ENCODE measurements around the gene ASAH2B. TPM values are rescaled to one million over a fixed set of nuclear protein-coding genes. Genes with fewer than 3 reads are reported as not detected.
"Not testable (repeated sequence)": the region's sequence is repeated elsewhere in the genome, so short reads cannot be mapped to it uniquely, and the experiment has no call there.

ASAH2B gene
- total RNA-seq = 1 to 10 TPM; 1.7 to 3.9 (median 2.3) TPM
- polyA plus RNA-seq = 1 to 10 TPM; 2.0 to 3.9 TPM
- 2.6 reads per million, percentile 13 among the genes with 10 or more reads in this experiment for total RNA-seq

DNA sequence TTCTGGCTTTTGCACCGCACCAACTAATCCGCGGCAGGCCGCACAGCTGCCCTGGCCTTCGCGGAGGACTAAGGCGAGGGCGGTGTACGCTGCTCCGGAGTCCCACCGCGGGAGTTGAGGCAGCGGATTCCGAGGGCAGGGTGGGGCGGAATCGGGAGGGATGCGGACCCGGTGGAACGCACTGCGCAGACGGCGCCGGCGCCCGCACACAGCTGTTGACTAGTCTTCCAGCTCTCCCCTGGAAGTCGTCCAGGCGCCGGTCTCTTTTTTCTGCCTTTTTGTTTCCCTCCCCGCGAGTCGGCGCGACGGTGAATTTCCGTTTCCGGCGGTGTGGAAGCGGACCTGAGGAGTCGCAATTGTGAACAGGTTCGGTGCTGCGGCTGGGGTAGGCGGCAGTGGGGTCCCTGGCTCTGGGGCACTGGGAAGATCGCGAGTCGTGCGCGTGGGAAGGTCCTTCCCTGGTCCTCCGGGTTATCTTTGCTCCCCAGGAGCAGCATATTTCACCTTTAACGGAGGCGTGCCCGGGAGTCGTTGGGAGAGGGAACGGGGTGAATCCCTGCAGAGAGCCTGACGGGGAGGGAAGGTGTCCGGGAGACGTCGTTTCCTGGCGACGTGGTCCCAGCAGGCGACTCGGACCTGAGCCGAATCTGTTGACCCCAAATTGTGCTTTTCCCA lies at the start of gene ASAH2B:
ASAH2B (plus strand) TSS at position 319 of the 675 bp plus-strand sequence. CDS start 5,195 bp downstream, outside the sequence.
- ChIA-PET POLR2A (interaction anchor here (1.0 to 1.7 kb wide), 2 partner anchors 115 to 118 kb away, joined by 3 to 6 read pairs; no protein-coding TSS in a partner anchor), CTCF (interaction anchor here (0.6 kb wide), 1 partner anchor 93 kb away, joined by 3 read pairs; no protein-coding TSS in a partner anchor)
- peak within 1 kb of the TSS; percentile 89 to 97 (median 93) for H3K27ac Mint-ChIP-seq
- DNase-seq = peak; percentile 42 to 79 (median 72)
- Histone ChIP-seq H3K27ac (ENCODE audit: low read depth, low read length) (peak within 1 kb of the TSS; percentile 66), H3K4me1 (ENCODE audit: control insufficient read depth in 2 of 2, insufficient read depth in 2 of 2, low read length in 2 of 2) (no peaks in the 10 kb centered on the region), H3K9me3 (ENCODE audit: control insufficient read depth in 2 of 3, low read length in 3 of 3) (no peaks in the 10 kb centered on the region), H3K36me3 (ENCODE audit: control insufficient read depth in 2 of 3, insufficient read depth in 3 of 3, low read length in 3 of 3) (peaks cover 0 to 10% (median 0%) of the 10 kb centered on the region in 3 experiments), H3K27me3 (ENCODE audit: control insufficient read depth in 2 of 2, insufficient read depth in 2 of 2, low read length in 2 of 2) (no peaks in the 10 kb centered on the region), H3K4me3 (ENCODE audit: low read length) (peak within 1 kb of the TSS; percentile 92)
- H3K4me3 Mint-ChIP-seq = peak within 1 kb of the TSS; percentile 86 to 99 (median 98)
- peak; percentile 77 for ATAC-seq
- H3K9me3 Mint-ChIP-seq = no peaks in the 10 kb centered on the region
- H3K36me3 Mint-ChIP-seq = no peaks in the 10 kb centered on the region
- H3K4me1 Mint-ChIP-seq = peaks cover 18 to 43% (median 39%) of the 10 kb centered on the region in 7 donors
- peaks cover 0 to 24% (median 0%) of the 10 kb centered on the region in 5 donors for H3K27me3 Mint-ChIP-seq
- intact Hi-C loops (cut with micrococcal nuclease) = loop anchor here (1.0 to 10.0 kb wide), 3 partner anchors 115 to 315 kb away; partner anchors contain the start of gene SGMS1 (in 1 of the 2)

DNA sequence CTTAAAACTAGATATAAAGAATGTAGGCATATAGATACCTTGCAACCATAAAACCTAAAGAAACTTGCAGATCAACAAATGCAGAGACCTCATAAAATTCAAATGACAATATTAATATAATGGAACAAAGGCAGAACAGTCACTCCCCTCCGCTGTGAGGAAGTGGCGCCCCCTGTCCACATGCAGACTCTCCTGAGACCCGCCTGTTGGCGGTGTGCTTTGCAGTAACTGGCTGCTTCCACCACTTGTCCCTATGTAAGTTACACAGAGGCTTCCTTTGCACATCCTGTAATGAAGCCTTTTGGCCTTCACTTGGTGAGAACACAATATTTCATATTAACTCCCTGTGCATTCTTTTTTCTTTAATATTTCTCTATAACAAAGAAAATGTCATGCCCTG lies 41.9 kb upstream of the ASAH2B start:
- peak; percentile 37 for ATAC-seq
- H3K36me3 ChIP-seq (ENCODE audit: control insufficient read depth in 2 of 3, insufficient read depth in 3 of 3, low read length in 3 of 3); H3K36me3 Mint-ChIP-seq; CTCF ChIA-PET; H3K27ac ChIP-seq (ENCODE audit: low read depth, low read length); intact Hi-C loops (cut with micrococcal nuclease); H3K27me3 Mint-ChIP-seq; H3K4me3 Mint-ChIP-seq; H3K4me3 ChIP-seq (ENCODE audit: low read length); H3K27ac Mint-ChIP-seq; POLR2A ChIA-PET; H3K27me3 ChIP-seq (ENCODE audit: control insufficient read depth in 2 of 2, insufficient read depth in 2 of 2, low read length in 2 of 2); DNase-seq; H3K9me3 ChIP-seq (ENCODE audit: control insufficient read depth in 2 of 3, low read length in 3 of 3); H3K4me1 Mint-ChIP-seq; H3K9me3 Mint-ChIP-seq; H3K4me1 ChIP-seq (ENCODE audit: control insufficient read depth in 2 of 2, insufficient read depth in 2 of 2, low read length in 2 of 2): not testable (repeated sequence)

DNA sequence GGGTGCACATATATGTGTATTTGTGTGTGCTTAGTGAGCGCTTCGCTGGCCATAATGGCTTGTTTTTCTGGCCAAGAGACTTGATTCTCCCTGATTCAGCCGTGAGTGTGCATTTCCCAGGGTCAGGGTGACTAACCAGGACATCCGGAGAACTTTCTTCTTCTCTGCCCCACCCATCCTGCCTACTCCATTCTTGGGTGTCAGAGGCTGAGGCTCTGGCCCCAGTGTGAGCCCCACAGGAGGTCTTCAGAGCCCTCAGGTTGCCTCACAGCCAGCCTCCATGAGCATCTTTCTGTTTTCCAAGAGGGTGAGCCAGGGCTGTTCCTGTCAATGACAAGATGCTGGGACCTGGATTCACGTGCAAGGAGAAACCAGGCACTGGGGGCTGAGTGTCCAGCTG lies 37.8 kb upstream of the ASAH2B start:
- H3K4me3 Mint-ChIP-seq; intact Hi-C loops (cut with micrococcal nuclease); H3K9me3 Mint-ChIP-seq; H3K4me1 ChIP-seq (ENCODE audit: control insufficient read depth in 2 of 2, insufficient read depth in 2 of 2, low read length in 2 of 2); H3K36me3 ChIP-seq (ENCODE audit: control insufficient read depth in 2 of 3, insufficient read depth in 3 of 3, low read length in 3 of 3); CTCF ChIA-PET; POLR2A ChIA-PET; H3K9me3 ChIP-seq (ENCODE audit: control insufficient read depth in 2 of 3, low read length in 3 of 3); H3K36me3 Mint-ChIP-seq; H3K27ac ChIP-seq (ENCODE audit: low read depth, low read length); H3K27me3 Mint-ChIP-seq; H3K27ac Mint-ChIP-seq; H3K4me3 ChIP-seq (ENCODE audit: low read length); ATAC-seq; DNase-seq; H3K4me1 Mint-ChIP-seq; H3K27me3 ChIP-seq (ENCODE audit: control insufficient read depth in 2 of 2, insufficient read depth in 2 of 2, low read length in 2 of 2): not testable (repeated sequence)

DNA sequence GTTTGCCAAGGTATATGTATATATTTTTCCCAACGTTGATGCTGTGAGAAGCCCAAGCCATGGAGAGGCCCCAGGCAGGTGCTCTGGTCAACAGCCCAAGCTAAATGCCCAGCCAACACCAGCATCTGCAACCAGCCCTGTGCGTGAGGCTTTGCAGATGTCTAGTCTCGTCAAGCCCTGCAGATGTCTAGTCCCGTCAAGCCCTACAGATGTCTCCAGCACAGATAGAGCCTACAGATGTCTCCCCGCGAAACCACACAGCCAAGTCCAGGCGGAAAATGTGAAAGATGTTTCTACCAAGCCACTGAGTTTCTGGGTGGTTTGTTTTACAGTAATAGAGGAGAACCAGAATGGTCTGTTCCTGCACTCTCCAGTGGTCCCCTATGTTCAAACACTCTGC lies 36.7 kb upstream of the ASAH2B start:
- H3K4me1 ChIP-seq (ENCODE audit: control insufficient read depth in 2 of 2, insufficient read depth in 2 of 2, low read length in 2 of 2); H3K9me3 Mint-ChIP-seq; H3K4me1 Mint-ChIP-seq; H3K9me3 ChIP-seq (ENCODE audit: control insufficient read depth in 2 of 3, low read length in 3 of 3); H3K27me3 Mint-ChIP-seq; DNase-seq; POLR2A ChIA-PET; H3K4me3 Mint-ChIP-seq; H3K27me3 ChIP-seq (ENCODE audit: control insufficient read depth in 2 of 2, insufficient read depth in 2 of 2, low read length in 2 of 2); H3K36me3 ChIP-seq (ENCODE audit: control insufficient read depth in 2 of 3, insufficient read depth in 3 of 3, low read length in 3 of 3); ATAC-seq; H3K36me3 Mint-ChIP-seq; H3K27ac ChIP-seq (ENCODE audit: low read depth, low read length); H3K27ac Mint-ChIP-seq; intact Hi-C loops (cut with micrococcal nuclease); CTCF ChIA-PET; H3K4me3 ChIP-seq (ENCODE audit: low read length): not testable (repeated sequence)

DNA sequence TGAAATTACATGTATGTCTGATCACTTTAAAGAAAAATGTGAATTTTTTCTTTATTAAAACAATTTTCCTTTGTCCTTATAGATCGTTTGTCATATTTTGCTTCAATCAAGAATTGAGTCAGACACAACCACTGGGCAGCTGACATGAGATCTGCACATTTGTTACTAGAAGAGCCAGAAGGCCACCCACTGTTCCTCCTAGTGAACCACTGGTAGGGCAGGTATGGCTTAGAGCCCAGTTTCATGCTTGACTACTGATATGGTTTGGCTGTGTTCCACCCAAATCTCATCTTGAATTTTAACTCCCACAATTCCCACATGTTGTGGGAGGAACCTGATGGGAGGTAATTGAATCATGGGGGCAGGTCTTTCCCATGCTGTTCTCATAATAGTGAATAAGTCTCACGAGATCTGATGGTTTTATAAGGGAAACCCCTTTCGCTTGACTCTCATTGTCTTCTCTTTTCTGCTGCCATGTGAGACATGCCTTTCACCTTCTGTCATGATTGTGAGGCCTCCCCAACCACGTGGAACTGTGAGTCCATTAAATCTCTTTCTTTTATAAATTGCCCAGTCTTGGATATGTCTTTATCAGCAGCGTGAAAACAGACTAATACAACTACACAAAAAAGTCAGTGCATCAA lies 35.2 kb upstream of the ASAH2B start:
- H3K27ac ChIP-seq (ENCODE audit: low read depth, low read length); H3K9me3 Mint-ChIP-seq; POLR2A ChIA-PET; H3K36me3 ChIP-seq (ENCODE audit: control insufficient read depth in 2 of 3, insufficient read depth in 3 of 3, low read length in 3 of 3); CTCF ChIA-PET; H3K4me1 ChIP-seq (ENCODE audit: control insufficient read depth in 2 of 2, insufficient read depth in 2 of 2, low read length in 2 of 2); DNase-seq; ATAC-seq; H3K27me3 ChIP-seq (ENCODE audit: control insufficient read depth in 2 of 2, insufficient read depth in 2 of 2, low read length in 2 of 2); H3K4me3 ChIP-seq (ENCODE audit: low read length); H3K9me3 ChIP-seq (ENCODE audit: control insufficient read depth in 2 of 3, low read length in 3 of 3); H3K36me3 Mint-ChIP-seq; H3K27ac Mint-ChIP-seq; H3K4me1 Mint-ChIP-seq; H3K4me3 Mint-ChIP-seq; H3K27me3 Mint-ChIP-seq; intact Hi-C loops (cut with micrococcal nuclease): not testable (repeated sequence)

DNA sequence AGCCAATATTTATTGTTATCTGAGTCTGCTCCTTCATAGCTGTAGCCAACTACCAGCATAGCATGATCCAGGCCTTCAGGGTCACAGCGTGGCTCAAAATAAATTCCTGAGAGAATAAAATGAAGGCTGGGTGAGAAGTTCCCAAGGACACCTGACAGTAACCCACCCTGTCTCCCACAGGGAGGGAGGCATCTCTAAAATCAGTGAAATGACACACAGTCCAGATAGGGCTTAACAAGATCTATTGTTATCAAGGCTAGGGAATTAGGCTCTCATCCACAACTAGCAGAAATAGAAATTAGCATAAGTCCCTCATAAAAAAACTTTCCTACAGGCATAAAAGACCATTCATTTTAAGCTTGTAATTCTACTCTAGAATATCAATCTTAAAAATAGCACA lies 33.7 kb upstream of the ASAH2B start:
- POLR2A ChIA-PET; H3K4me1 ChIP-seq (ENCODE audit: control insufficient read depth in 2 of 2, insufficient read depth in 2 of 2, low read length in 2 of 2); H3K27me3 Mint-ChIP-seq; ATAC-seq; H3K4me3 Mint-ChIP-seq; CTCF ChIA-PET; H3K27me3 ChIP-seq (ENCODE audit: control insufficient read depth in 2 of 2, insufficient read depth in 2 of 2, low read length in 2 of 2); H3K9me3 Mint-ChIP-seq; H3K4me3 ChIP-seq (ENCODE audit: low read length); H3K36me3 ChIP-seq (ENCODE audit: control insufficient read depth in 2 of 3, insufficient read depth in 3 of 3, low read length in 3 of 3); H3K4me1 Mint-ChIP-seq; H3K9me3 ChIP-seq (ENCODE audit: control insufficient read depth in 2 of 3, low read length in 3 of 3); intact Hi-C loops (cut with micrococcal nuclease); H3K27ac ChIP-seq (ENCODE audit: low read depth, low read length); H3K27ac Mint-ChIP-seq; DNase-seq; H3K36me3 Mint-ChIP-seq: not testable (repeated sequence)

DNA sequence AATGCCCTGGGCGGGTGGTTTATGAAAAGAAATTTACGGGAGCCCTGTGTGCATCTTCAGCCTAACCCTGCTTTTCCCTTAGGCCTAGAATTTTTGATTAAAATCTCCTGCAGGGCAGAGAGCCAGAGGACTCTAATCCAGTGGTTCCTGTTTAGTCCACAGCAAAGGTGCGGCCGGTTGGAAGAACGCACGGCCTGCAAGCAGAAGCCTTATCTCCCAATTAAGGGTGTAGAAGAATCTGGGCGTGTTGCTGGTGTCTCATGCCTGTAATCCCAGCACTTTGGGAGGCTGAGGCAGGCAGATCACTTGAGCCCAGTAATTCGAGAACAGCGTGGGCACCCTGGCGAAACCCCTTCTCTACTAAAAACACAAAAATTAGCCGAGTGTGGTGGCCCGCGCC lies 29.5 kb upstream of the ASAH2B start:
- DNase-seq; CTCF ChIA-PET; H3K9me3 ChIP-seq (ENCODE audit: control insufficient read depth in 2 of 3, low read length in 3 of 3); H3K27ac Mint-ChIP-seq; H3K4me3 ChIP-seq (ENCODE audit: low read length); H3K4me1 Mint-ChIP-seq; H3K27me3 ChIP-seq (ENCODE audit: control insufficient read depth in 2 of 2, insufficient read depth in 2 of 2, low read length in 2 of 2); H3K9me3 Mint-ChIP-seq; H3K36me3 Mint-ChIP-seq; ATAC-seq; H3K27ac ChIP-seq (ENCODE audit: low read depth, low read length); H3K27me3 Mint-ChIP-seq; intact Hi-C loops (cut with micrococcal nuclease); H3K36me3 ChIP-seq (ENCODE audit: control insufficient read depth in 2 of 3, insufficient read depth in 3 of 3, low read length in 3 of 3); H3K4me3 Mint-ChIP-seq; H3K4me1 ChIP-seq (ENCODE audit: control insufficient read depth in 2 of 2, insufficient read depth in 2 of 2, low read length in 2 of 2); POLR2A ChIA-PET: not testable (repeated sequence)
